Ishikawa (cell line): ENCODE measurements around the gene ZNF672.

ENCODE experiments used
- CEBPB ChIP-seq: IDR thresholded peaks from 2 replicates; pipeline ENCODE4 v1.6.1; 2012
- CREB1 ChIP-seq: IDR thresholded peaks from 2 replicates; pipeline ENCODE4 v1.6.1; 2012; ENCODE audit warnings: low read depth
- EGR1 ChIP-seq: IDR thresholded peaks from 2 replicates; pipeline ENCODE4 v1.6.1; 2012
- EP300 ChIP-seq: IDR thresholded peaks from 2 replicates; pipeline ENCODE4 v1.6.1; 2012; ENCODE audit warnings: borderline replicate concordance
- FOXM1 ChIP-seq: IDR thresholded peaks from 2 replicates; pipeline ENCODE4 v1.6.1; 2012; ENCODE audit warnings: low read depth, borderline replicate concordance
- MAX ChIP-seq: IDR thresholded peaks from 2 replicates; pipeline ENCODE4 v1.6.1; 2012
- NFIC ChIP-seq: IDR thresholded peaks from 2 replicates; pipeline ENCODE4 v1.6.1; 2012
- RAD21 ChIP-seq: IDR thresholded peaks from 2 replicates; pipeline ENCODE4 v1.6.1; 2012; ENCODE audit warnings: low read depth
- REST ChIP-seq: IDR thresholded peaks from 2 replicates; pipeline ENCODE4 v1.6.1; 2012; ENCODE audit warnings: low read depth, mild to moderate bottlenecking
- TAF1 ChIP-seq: IDR thresholded peaks from 2 replicates; pipeline ENCODE4 v1.6.1; 2012; ENCODE audit warnings: low read depth, mild to moderate bottlenecking
- TCF12 ChIP-seq: IDR thresholded peaks from 2 replicates; pipeline ENCODE4 v1.6.1; 2012; ENCODE audit warnings: low read depth
- TEAD4 ChIP-seq: IDR thresholded peaks from 2 replicates; pipeline ENCODE4 v1.6.1; 2012
- USF1 ChIP-seq: IDR thresholded peaks from 2 replicates; pipeline ENCODE4 v1.6.1; 2012
- YY1 ChIP-seq: IDR thresholded peaks from 2 replicates; pipeline ENCODE4 v1.6.1; 2012; ENCODE audit warnings: low read depth
- ZBTB7A ChIP-seq: IDR thresholded peaks from 2 replicates; pipeline ENCODE4 v1.6.1; 2012; ENCODE audit warnings: low read depth

Gene ZNF672

GRCh38 chr1:248849637-248850036 is 11.6 kb downstream of the ZNF672 start:
- TF ChIP-seq FOXM1 (no peak), EP300 (peak; percentile 3; the same call in 1 of the 2 replicates)

GRCh38 chr1:248850124-248850523 is 12.1 kb downstream of the ZNF672 start:
- TF ChIP-seq TCF12 (no peak), CREB1 (no peak), USF1 (no peak), FOXM1 (no peak), ZBTB7A (no peak), MAX (no peak)

GRCh38 chr1:248850536-248851251 is 12.7 kb downstream of the ZNF672 start:
- no peak for TF ChIP-seq FOXM1
- no peak for TF ChIP-seq REST
- no peak for TF ChIP-seq EP300
- 0 out of 2 replicates have a peak, but pooled peaks have one; percentile 14 for TF ChIP-seq TAF1

GRCh38 chr1:248851390-248851789 is 13.4 kb downstream of the ZNF672 start:
- TF ChIP-seq RAD21: no peak
- no peak for TF ChIP-seq ZBTB7A
- TF ChIP-seq TAF1: no peak
- TF ChIP-seq CREB1: no peak
- TF ChIP-seq EGR1: no peak
- TF ChIP-seq MAX: no peak
- TF ChIP-seq NFIC: no peak
- no peak for TF ChIP-seq REST
- TF ChIP-seq TCF12: no peak
- no peak for TF ChIP-seq FOXM1

GRCh38 chr1:248852481-248853405 is 14.7 kb downstream of the ZNF672 start:
- TF ChIP-seq MAX: no peak
- TF ChIP-seq YY1: no peak
- TF ChIP-seq EP300: no peak
- no peak for TF ChIP-seq USF1
- no peak for TF ChIP-seq CREB1
- no peak for TF ChIP-seq FOXM1
- TF ChIP-seq CEBPB: no peak
- TF ChIP-seq TCF12: no peak
- no peak for TF ChIP-seq NFIC
- no peak for TF ChIP-seq ZBTB7A
- no peak for TF ChIP-seq TAF1
- no peak for TF ChIP-seq EGR1
- no peak for TF ChIP-seq TEAD4
- TF ChIP-seq REST: no peak
- TF ChIP-seq RAD21: no peak
